Measurements from ENCODE around the gene DPEP2. TPM values are rescaled to one million over a fixed set of nuclear protein-coding genes. Genes with fewer than 3 reads are reported as not detected.
A peak's percentile ranks its signal among the peaks of the same experiment; 100 is the strongest.

The DPEP2 gene
- total and polyA plus RNA-seq, 2 experiments from 2014 or later: not detected

DNA sequence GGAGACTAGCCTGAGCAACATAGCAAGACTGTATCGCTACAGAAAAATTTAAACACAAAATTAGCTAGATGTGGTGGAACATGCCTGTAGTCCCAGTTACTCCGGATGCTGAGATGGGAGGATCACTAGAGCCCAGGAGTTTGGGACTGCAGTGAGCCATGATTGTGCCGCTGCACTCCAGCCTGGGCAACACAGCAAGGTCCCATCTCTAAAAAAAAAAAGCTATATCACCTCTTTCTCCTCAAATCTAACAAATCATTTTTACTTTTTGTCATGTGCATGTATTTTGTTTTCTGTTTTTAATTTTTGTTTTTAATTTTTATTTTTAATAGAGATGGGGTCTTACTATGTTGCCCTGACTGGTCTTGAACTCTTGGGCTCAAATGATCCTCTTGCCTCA is 29.7 kb upstream of the DPEP2 start (continued):
- TF ChIP-seq, protein P1, sequence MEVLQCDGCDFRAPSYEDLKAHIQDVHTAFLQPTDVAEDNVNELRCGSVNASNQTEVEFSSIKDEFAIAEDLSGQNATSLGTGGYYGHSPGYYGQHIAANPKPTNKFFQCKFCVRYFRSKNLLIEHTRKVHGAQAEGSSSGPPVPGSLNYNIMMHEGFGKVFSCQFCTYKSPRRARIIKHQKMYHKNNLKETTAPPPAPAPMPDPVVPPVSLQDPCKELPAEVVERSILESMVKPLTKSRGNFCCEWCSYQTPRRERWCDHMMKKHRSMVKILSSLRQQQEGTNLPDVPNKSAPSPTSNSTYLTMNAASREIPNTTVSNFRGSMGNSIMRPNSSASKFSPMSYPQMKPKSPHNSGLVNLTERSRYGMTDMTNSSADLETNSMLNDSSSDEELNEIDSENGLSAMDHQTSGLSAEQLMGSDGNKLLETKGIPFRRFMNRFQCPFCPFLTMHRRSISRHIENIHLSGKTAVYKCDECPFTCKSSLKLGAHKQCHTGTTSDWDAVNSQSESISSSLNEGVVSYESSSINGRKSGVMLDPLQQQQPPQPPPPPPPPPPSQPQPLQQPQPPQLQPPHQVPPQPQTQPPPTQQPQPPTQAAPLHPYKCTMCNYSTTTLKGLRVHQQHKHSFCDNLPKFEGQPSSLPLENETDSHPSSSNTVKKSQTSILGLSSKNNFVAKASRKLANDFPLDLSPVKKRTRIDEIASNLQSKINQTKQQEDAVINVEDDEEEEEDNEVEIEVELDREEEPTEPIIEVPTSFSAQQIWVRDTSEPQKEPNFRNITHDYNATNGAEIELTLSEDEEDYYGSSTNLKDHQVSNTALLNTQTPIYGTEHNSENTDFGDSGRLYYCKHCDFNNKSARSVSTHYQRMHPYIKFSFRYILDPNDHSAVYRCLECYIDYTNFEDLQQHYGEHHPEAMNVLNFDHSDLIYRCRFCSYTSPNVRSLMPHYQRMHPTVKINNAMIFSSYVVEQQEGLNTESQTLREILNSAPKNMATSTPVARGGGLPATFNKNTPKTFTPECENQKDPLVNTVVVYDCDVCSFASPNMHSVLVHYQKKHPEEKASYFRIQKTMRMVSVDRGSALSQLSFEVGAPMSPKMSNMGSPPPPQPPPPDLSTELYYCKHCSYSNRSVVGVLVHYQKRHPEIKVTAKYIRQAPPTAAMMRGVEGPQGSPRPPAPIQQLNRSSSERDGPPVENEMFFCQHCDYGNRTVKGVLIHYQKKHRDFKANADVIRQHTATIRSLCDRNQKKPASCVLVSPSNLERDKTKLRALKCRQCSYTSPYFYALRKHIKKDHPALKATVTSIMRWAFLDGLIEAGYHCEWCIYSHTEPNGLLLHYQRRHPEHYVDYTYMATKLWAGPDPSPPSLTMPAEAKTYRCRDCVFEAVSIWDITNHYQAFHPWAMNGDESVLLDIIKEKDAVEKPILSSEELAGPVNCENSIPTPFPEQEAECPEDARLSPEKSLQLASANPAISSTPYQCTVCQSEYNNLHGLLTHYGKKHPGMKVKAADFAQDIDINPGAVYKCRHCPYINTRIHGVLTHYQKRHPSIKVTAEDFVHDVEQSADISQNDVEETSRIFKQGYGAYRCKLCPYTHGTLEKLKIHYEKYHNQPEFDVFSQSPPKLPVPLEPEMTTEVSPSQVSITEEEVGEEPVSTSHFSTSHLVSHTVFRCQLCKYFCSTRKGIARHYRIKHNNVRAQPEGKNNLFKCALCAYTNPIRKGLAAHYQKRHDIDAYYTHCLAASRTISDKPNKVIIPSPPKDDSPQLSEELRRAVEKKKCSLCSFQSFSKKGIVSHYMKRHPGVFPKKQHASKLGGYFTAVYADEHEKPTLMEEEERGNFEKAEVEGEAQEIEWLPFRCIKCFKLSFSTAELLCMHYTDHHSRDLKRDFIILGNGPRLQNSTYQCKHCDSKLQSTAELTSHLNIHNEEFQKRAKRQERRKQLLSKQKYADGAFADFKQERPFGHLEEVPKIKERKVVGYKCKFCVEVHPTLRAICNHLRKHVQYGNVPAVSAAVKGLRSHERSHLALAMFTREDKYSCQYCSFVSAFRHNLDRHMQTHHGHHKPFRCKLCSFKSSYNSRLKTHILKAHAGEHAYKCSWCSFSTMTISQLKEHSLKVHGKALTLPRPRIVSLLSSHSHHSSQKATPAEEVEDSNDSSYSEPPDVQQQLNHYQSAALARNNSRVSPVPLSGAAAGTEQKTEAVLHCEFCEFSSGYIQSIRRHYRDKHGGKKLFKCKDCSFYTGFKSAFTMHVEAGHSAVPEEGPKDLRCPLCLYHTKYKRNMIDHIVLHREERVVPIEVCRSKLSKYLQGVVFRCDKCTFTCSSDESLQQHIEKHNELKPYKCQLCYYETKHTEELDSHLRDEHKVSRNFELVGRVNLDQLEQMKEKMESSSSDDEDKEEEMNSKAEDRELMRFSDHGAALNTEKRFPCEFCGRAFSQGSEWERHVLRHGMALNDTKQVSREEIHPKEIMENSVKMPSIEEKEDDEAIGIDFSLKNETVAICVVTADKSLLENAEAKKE (CRISPR knock-in tag; IDR thresholded peaks at IDR 0.05): no peak
- TF ChIP-seq STAT1 (IDR thresholded peaks at IDR 0.05; ENCODE audit: unreplicated experiment): no peak

DNA sequence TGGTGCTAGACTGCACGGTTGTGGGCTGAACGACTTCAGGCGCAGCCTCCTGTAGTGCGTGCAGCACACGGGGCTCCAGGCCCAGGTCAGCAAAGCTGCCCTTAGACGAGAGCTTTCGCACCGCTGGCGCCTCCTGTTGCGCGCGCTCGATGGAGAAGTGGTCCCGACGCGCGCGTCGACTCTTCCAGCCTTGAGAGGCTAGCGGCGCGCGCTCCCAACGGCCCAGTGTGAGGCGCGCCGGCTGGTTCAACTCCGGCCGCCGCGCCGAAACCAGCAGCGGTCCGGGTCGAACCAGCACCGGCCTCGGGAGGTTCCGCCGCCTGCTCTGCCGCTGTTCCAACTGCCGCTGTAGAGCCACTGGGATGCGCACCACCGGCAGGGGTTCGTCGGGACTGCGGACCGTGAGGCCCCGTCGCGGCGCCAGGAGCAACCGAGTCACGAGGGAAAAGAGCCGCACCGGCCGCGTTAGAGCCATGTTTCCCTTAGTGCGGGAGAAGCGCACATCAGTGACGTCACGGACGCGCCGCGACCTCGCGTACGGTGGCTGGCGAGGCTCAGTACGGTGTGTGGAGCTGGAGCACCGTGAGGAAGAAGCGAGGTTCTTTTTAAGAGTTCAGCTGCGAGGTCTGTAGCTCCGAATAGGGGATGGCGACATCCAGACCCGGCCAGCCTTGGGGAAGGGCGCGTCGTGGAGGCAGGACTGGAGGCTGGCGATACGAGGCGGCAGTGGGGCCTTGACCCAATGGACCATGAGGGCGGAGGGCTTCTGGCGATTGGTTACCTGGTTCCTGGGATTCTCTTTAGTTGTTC is 23.6 kb upstream of the DPEP2 start, which contains the start of the genes DDX28 and DUS2:
DDX28 (minus strand) TSS at position 505 of the 810 bp plus-strand sequence; CDS start at position 475, 30 bp downstream.
DUS2 (plus strand) TSS at position 557 of the 810 bp plus-strand sequence. CDS start 14,740 bp downstream, outside the sequence.
- H3K27ac ChIP-seq (ENCODE audit: low read depth): peak within 1 kb of the TSS; percentile 97
- H3K4me3 ChIP-seq: peak within 1 kb of the TSS; percentile 99
- TF ChIP-seq JUNB (IDR thresholded peaks at IDR 0.05; ENCODE audit: unreplicated experiment): no peak
- TF ChIP-seq CREB1 (CRISPR knock-in tag; IDR thresholded peaks at IDR 0.05; ENCODE audit: low read depth): peak; percentile 99
- peak; percentile 86 for TF ChIP-seq POLR2AphosphoS5 (IDR thresholded peaks at IDR 0.05; ENCODE audit: low read depth)
- TF ChIP-seq EZH2phosphoT487 (IDR thresholded peaks at IDR 0.05; ENCODE audit: unreplicated experiment): no peak
- TF ChIP-seq, protein P2, sequence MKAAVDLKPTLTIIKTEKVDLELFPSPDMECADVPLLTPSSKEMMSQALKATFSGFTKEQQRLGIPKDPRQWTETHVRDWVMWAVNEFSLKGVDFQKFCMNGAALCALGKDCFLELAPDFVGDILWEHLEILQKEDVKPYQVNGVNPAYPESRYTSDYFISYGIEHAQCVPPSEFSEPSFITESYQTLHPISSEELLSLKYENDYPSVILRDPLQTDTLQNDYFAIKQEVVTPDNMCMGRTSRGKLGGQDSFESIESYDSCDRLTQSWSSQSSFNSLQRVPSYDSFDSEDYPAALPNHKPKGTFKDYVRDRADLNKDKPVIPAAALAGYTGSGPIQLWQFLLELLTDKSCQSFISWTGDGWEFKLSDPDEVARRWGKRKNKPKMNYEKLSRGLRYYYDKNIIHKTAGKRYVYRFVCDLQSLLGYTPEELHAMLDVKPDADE (IDR thresholded peaks at IDR 0.05): peak; percentile 84
- TF ChIP-seq NANOG (IDR thresholded peaks at IDR 0.05; ENCODE audit: borderline replicate concordance): no peak
- peaks cover 25% of the 10 kb centered on the region for H3K36me3 Mint-ChIP-seq (ENCODE audit: low read depth)
- peak within 1 kb of the TSS; percentile 97 for H2AFZ ChIP-seq
- H3K79me2 ChIP-seq (replicated peaks; ENCODE audit: insufficient read depth): peaks cover 33% of the 10 kb centered on the region
- H3K9me3 Mint-ChIP-seq: no peaks in the 10 kb centered on the region; the same call in 2 of the 3 replicates
- peaks cover 11% of the 10 kb centered on the region; the same call in 2 of the 3 replicates for H3K4me1 Mint-ChIP-seq
- DNase-seq (ENCODE audit: low spot score): peak; percentile 96
- H3K9me2 ChIP-seq (ENCODE audit: insufficient read depth): no peaks in the 10 kb centered on the region
- H3F3A ChIP-seq (replicated peaks; ENCODE audit: low read depth): peaks cover 6% of the 10 kb centered on the region; the same call in 1 of the 2 replicates
- ATAC-seq: peak; percentile 89
- H3K4me1 ChIP-seq (ENCODE audit: insufficient read depth): peaks cover 15% of the 10 kb centered on the region; the same call in 1 of the 2 replicates
- peaks cover 3% of the 10 kb centered on the region for H3K27me3 Mint-ChIP-seq (ENCODE audit: insufficient read depth, low read depth, poor library complexity)
- peak within 1 kb of the TSS; percentile 99 for H3K27ac Mint-ChIP-seq
- no peaks in the 10 kb centered on the region; the same call in 1 of the 2 replicates for H4K20me1 ChIP-seq (replicated peaks; ENCODE audit: insufficient read depth)
- no peaks in the 10 kb centered on the region for H3K36me3 ChIP-seq (ENCODE audit: insufficient read depth)
- no peaks in the 10 kb centered on the region for H3K27me3 ChIP-seq (ENCODE audit: insufficient read depth)
- peak within 1 kb of the TSS; percentile 100 for H3K4me3 Mint-ChIP-seq
- H3K4me2 ChIP-seq: peak within 1 kb of the TSS; percentile 99

Data from GM23338 (cell line).